Neural cell (in vitro differentiated cells): ENCODE results near the gene CBX8.
A peak's percentile ranks its signal among the peaks of the same experiment; 100 is the strongest.

ENCODE experiments used
- CTCF ChIP-seq: fragments of 450-650 bp; IDR thresholded peaks from 2 replicates; pipeline ENCODE4 v1.5.1; 2014; ENCODE audit warnings: antibody characterized with exemption, mild to moderate bottlenecking, moderate library complexity; ENCODE audit not compliant: poor library complexity, severe bottlenecking
- EP300 ChIP-seq: fragments of 450-650 bp; conservative IDR thresholded peaks from 2 replicates; pipeline ENCODE4 v1.6.1; 2014; ENCODE audit warnings: antibody characterized with exemption, mild to moderate bottlenecking, moderate library complexity; ENCODE audit not compliant: poor library complexity, severe bottlenecking
- EZH2 ChIP-seq: fragments of 200-600, 300-800 bp; shearing (Covaris generic), sonication (generic); IDR thresholded peaks from 2 replicates; pipeline ENCODE4 v1.6.1; 2014; ENCODE audit warnings: antibody characterized with exemption, low read length, borderline replicate concordance, mild to moderate bottlenecking; ENCODE audit not compliant: insufficient read depth, poor library complexity, severe bottlenecking
- POLR2AphosphoS5 ChIP-seq: IDR thresholded peaks from 2 replicates; pipeline ENCODE4 v1.6.1; 2012
- RAD21 ChIP-seq: fragments of 450-650 bp; conservative IDR thresholded peaks from 2 replicates; pipeline ENCODE4 v1.6.1; 2014; ENCODE audit warnings: antibody characterized with exemption, mild to moderate bottlenecking, moderate library complexity
- SMC3 ChIP-seq: fragments of 450-650 bp; conservative IDR thresholded peaks from 2 replicates; pipeline ENCODE4 v1.6.1; 2014; ENCODE audit warnings: antibody characterized with exemption, mild to moderate bottlenecking, moderate library complexity; ENCODE audit not compliant: poor library complexity
- TAF1 ChIP-seq: IDR thresholded peaks from 2 replicates; pipeline ENCODE4 v1.6.1; 2012; ENCODE audit warnings: low read depth
- TF ChIP-seq, protein P1 (sequence below): IDR thresholded peaks from 2 replicates; pipeline ENCODE4 v1.6.1; 2012; ENCODE audit warnings: borderline replicate concordance

- no peak for TF ChIP-seq EP300
- TF ChIP-seq CTCF = no peak
- TF ChIP-seq TAF1 = no peak
- TF ChIP-seq EZH2 = peak; percentile 14
- TF ChIP-seq POLR2AphosphoS5 = peak; percentile 5
- TF ChIP-seq RAD21 = no peak
- TF ChIP-seq, protein P1, sequence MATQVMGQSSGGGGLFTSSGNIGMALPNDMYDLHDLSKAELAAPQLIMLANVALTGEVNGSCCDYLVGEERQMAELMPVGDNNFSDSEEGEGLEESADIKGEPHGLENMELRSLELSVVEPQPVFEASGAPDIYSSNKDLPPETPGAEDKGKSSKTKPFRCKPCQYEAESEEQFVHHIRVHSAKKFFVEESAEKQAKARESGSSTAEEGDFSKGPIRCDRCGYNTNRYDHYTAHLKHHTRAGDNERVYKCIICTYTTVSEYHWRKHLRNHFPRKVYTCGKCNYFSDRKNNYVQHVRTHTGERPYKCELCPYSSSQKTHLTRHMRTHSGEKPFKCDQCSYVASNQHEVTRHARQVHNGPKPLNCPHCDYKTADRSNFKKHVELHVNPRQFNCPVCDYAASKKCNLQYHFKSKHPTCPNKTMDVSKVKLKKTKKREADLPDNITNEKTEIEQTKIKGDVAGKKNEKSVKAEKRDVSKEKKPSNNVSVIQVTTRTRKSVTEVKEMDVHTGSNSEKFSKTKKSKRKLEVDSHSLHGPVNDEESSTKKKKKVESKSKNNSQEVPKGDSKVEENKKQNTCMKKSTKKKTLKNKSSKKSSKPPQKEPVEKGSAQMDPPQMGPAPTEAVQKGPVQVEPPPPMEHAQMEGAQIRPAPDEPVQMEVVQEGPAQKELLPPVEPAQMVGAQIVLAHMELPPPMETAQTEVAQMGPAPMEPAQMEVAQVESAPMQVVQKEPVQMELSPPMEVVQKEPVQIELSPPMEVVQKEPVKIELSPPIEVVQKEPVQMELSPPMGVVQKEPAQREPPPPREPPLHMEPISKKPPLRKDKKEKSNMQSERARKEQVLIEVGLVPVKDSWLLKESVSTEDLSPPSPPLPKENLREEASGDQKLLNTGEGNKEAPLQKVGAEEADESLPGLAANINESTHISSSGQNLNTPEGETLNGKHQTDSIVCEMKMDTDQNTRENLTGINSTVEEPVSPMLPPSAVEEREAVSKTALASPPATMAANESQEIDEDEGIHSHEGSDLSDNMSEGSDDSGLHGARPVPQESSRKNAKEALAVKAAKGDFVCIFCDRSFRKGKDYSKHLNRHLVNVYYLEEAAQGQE = no peak
- TF ChIP-seq SMC3 = no peak
Observed at GRCh38 chr17:79841369-79842135, 44.7 kb upstream of the CBX8 start.
